Spleen (tissue), 11 donors: ENCODE results near the gene ADAM29. TPM values are rescaled to one million over a fixed set of nuclear protein-coding genes. Genes with fewer than 3 reads are reported as not detected.

Experiments
- DNase-seq: peaks from one replicate; pipeline ENCODE4 v3.0.0-alpha.2; 2020
- H3K27ac ChIP-seq, 8 donors: fragments of 200-600 bp; sonication (generic) in 7 of 8; 1 replicate in 4 of 8; 2 replicates in 4 of 8; pipeline versions ENCODE4 v1.5.0 to v1.8.0; 2016 to 2021; ENCODE audit warnings: inconsistent platforms in 4 of 8, mild to moderate bottlenecking in 4 of 8, moderate library complexity in 1 of 8
- H3K27me3 ChIP-seq, 7 donors: fragments of 200-600 bp; sonication (generic) in 6 of 7; replicated peaks in 1 of 7; 1 replicate in 4 of 7; 2 replicates in 3 of 7; pipeline versions ENCODE4 v1.5.0 to v1.8.0; 2016 to 2021; ENCODE audit warnings: inconsistent platforms in 3 of 7, mild to moderate bottlenecking in 1 of 7
- H3K36me3 ChIP-seq, 6 donors: fragments of 200-600 bp; sonication (generic) in 5 of 6; 1 replicate in 4 of 6; 2 replicates in 2 of 6; pipeline versions ENCODE4 v1.5.0 to v1.8.0; 2016 to 2021; ENCODE audit warnings: inconsistent platforms in 2 of 6
- H3K4me1 ChIP-seq, 6 donors: fragments of 200-600 bp; sonication (generic) in 5 of 6; 1 replicate in 3 of 6; 2 replicates in 3 of 6; pipeline versions ENCODE4 v1.5.0 to v1.8.0; 2016 to 2021; ENCODE audit warnings: inconsistent platforms in 3 of 6
- H3K4me3 ChIP-seq, 8 donors: fragments of 200-600 bp; sonication (generic) in 7 of 8; 1 replicate in 4 of 8; 2 replicates in 4 of 8; pipeline versions ENCODE4 v1.5.0 to v1.8.0; 2016 to 2021; ENCODE audit warnings: inconsistent platforms in 4 of 8, mild to moderate bottlenecking in 4 of 8, moderate library complexity in 2 of 8
- H3K9me3 ChIP-seq, 8 donors: fragments of 200-600 bp; sonication (generic) in 7 of 8; 1 replicate in 4 of 8; 2 replicates in 4 of 8; pipeline versions ENCODE4 v1.5.0 to v1.8.0; 2016 to 2021; ENCODE audit warnings: inconsistent platforms in 4 of 8
- CTCF ChIP-seq, 11 experiments: fragments of 200-600 bp in 7 of 11; fragments of 450-650 bp in 4 of 11; sonication (generic) in 4 of 11; IDR thresholded peaks in 8 of 11; conservative IDR thresholded peaks in 3 of 11; 1 replicate in 7 of 11; 2 replicates in 4 of 11; pipeline versions ENCODE4 v1.4.0 to v1.8.0; 2016 to 2021; ENCODE audit warnings: antibody characterized with exemption in 11 of 11, inconsistent platforms in 4 of 11, mild to moderate bottlenecking in 1 of 11
- POLR2A ChIP-seq, 3 donors: fragments of 450-650 bp; IDR thresholded peaks; one replicate each; pipeline ENCODE4 v1.5.1; 2017; ENCODE audit warnings: antibody characterized with exemption in 3 of 3, mild to moderate bottlenecking in 1 of 3
- POLR2AphosphoS5 ChIP-seq, 3 donors: sonication (generic); formaldehyde crosslinking; IDR thresholded peaks; one replicate each; pipeline ENCODE4 v1.5.1; 2017; ENCODE audit warnings: antibody characterized with exemption in 3 of 3
- WGBS, 5 donors: extraction: QIAGEN DNeasy Blood & Tissue Kit in 3 of 5; methylation state at CpG; one replicate each; pipeline versions ENCODE4 v1.1.5 to v1.1.7; 2013 to 2018; 5-methylcytosine and 5-hydroxymethylcytosine counted together
- intact Hi-C: fragments of 100-400 bp; cut with DNase I; formaldehyde crosslinking; loops from one replicate; pipeline ENCODE4 v1.15.0; 2023; ENCODE audit warnings: low total_unique reads
- polyA plus RNA-seq, 3 donors: library from polyadenylated mRNA; stranded (reverse); fragments of 200-250 nt; gene quantifications; one replicate each; pipeline ENCODE4 v1.2.1, GENCODE V29; 2013
- total RNA-seq, 7 donors: library from RNA; depleted of rRNA in 3 of 7; stranded (reverse); fragments of >200 nt in 3 of 7; fragmentation: NEBNext Ultra II Directional in 4 of 7; extraction: Animal tissue kit (Norgen Biotek cat#: 25700) in 4 of 7; gene quantifications; one replicate each; pipeline versions ENCODE4 v1.1.0 to v1.2.1, GENCODE V29; 2016 to 2021
- donor health status: healthy with polysubstance abuse.
- donor health status: DM: no; HTN: no; CAD: no; lungs with moderate emphysema.
- donor health status: DM: no; HTN: no; CAD: no.
- donor health status: Bipolar disorder and iron deficiency.
- donor health status: healthy.
- donor health status: DM: no; HTN: no; CAD: no.
- donor health status: DM: yes; HTN: yes; CAD: no.

ADAM29 gene
- total and polyA plus RNA-seq, 10 donors: 0.02 TPM; not detected in 9

GRCh38 chr4:174907508-174907907, 10.7 kb upstream of the ADAM29 start:
- intact Hi-C loops: no loop called here
- Histone ChIP-seq H3K27me3 (no peaks in the 10 kb centered on the region), H3K4me3 (no peak overlapping the region), H3K9me3 (peaks cover 0 to 52% (median 20%) of the 10 kb centered on the region in 8 donors), H3K27ac (no peak overlapping the region), H3K4me1 (no peaks in the 10 kb centered on the region), H3K36me3 (no peaks in the 10 kb centered on the region)
- no peak for TF ChIP-seq CTCF (IDR thresholded peaks at IDR 0.05 in 8 of 11, conservative IDR thresholded peaks at IDR 0.05 in 3 of 11)
- TF ChIP-seq POLR2AphosphoS5 (IDR thresholded peaks at IDR 0.05): no peak
- TF ChIP-seq POLR2A (IDR thresholded peaks at IDR 0.05): no peak
- DNase-seq: no peak

GRCh38 chr4:174910271-174910670, 7.9 kb upstream of the ADAM29 start:
- H3K4me3 ChIP-seq: no peak overlapping the region
- no peak for DNase-seq
- TF ChIP-seq POLR2AphosphoS5 (IDR thresholded peaks at IDR 0.05) (no peak), CTCF (IDR thresholded peaks at IDR 0.05 in 8 of 11, conservative IDR thresholded peaks at IDR 0.05 in 3 of 11) (no peak), POLR2A (IDR thresholded peaks at IDR 0.05) (no peak)
- no peaks in the 10 kb centered on the region for H3K4me1 ChIP-seq
- H3K27ac ChIP-seq: no peak overlapping the region
- no peaks in the 10 kb centered on the region for H3K36me3 ChIP-seq
- H3K9me3 ChIP-seq: peaks cover 0 to 33% (median 8%) of the 10 kb centered on the region in 8 donors
- intact Hi-C loops: no loop called here
- no peaks in the 10 kb centered on the region for H3K27me3 ChIP-seq
- WGBS, 5 donors: 44 to 72% (median 67%) methylated on average over 1 of the region's 1 CpG

- H3K9me3 ChIP-seq: peaks cover 0 to 11% (median 5%) of the 10 kb centered on the region in 8 donors
- no peak for DNase-seq
- no peaks in the 10 kb centered on the region for H3K27me3 ChIP-seq
- WGBS, 5 donors: 80 to 92% (median 86%) methylated on average over 3 of the region's 3 CpGs
- H3K36me3 ChIP-seq: no peaks in the 10 kb centered on the region
- no peak overlapping the region for H3K27ac ChIP-seq
- TF ChIP-seq POLR2AphosphoS5 (IDR thresholded peaks at IDR 0.05): no peak
- no peak for TF ChIP-seq CTCF (IDR thresholded peaks at IDR 0.05 in 8 of 11, conservative IDR thresholded peaks at IDR 0.05 in 3 of 11)
- TF ChIP-seq POLR2A (IDR thresholded peaks at IDR 0.05): no peak
- H3K4me1 ChIP-seq: no peaks in the 10 kb centered on the region
- intact Hi-C loops: no loop called here
- no peak overlapping the region for H3K4me3 ChIP-seq
These were observed 5.1 kb upstream of the ADAM29 start for GRCh38 chr4:174912919-174913543.

GRCh38 chr4:174919886-174920423, 1.8 kb downstream of the ADAM29 start:
- no peaks in the 10 kb centered on the region for H3K27me3 ChIP-seq
- intact Hi-C loops: no loop called here
- no peaks in the 10 kb centered on the region for H3K36me3 ChIP-seq
- no peak for TF ChIP-seq POLR2A (IDR thresholded peaks at IDR 0.05)
- TF ChIP-seq CTCF (IDR thresholded peaks at IDR 0.05 in 8 of 11, conservative IDR thresholded peaks at IDR 0.05 in 3 of 11): no peak
- TF ChIP-seq POLR2AphosphoS5 (IDR thresholded peaks at IDR 0.05): no peak
- H3K27ac ChIP-seq: no peak overlapping the region
- no peaks in the 10 kb centered on the region for H3K9me3 ChIP-seq
- WGBS, 5 donors: 68 to 75% (median 72%) methylated on average over 2 of the region's 2 CpGs
- no peak for DNase-seq
- H3K4me1 ChIP-seq: no peaks in the 10 kb centered on the region
- H3K4me3 ChIP-seq: no peak overlapping the region
